Fibroblast of lung (primary cell): Measurements from ENCODE around the gene SYNJ2.

Experiments used
- CTCF ChIP-seq, 2 donors: IDR thresholded peaks in 1 of 2; conservative IDR thresholded peaks in 1 of 2; 1 replicate in 1 of 2; 2 replicates in 1 of 2; pipeline ENCODE4 v1.5.1; 2011 to 2012; ENCODE audit warnings: low read length in 2 of 2, control low read depth in 1 of 2, inconsistent platforms in 1 of 2, low read depth in 1 of 2, mild to moderate bottlenecking in 1 of 2
- EZH2 ChIP-seq: IDR thresholded peaks from 2 replicates; pipeline ENCODE4 v1.5.1; 2012; ENCODE audit warnings: low read length, control low read depth, mild to moderate bottlenecking; ENCODE audit errors: missing control alignments

- TF ChIP-seq CTCF (conservative IDR thresholded peaks at IDR 0.05 in 1 of 2, IDR thresholded peaks at IDR 0.05 in 1 of 2; ENCODE audit: low read depth in 1 of 2, low read length in 2 of 2): no peak
- no peak for TF ChIP-seq EZH2
Measured at GRCh38 chr6:158040804-158041347, 59.2 kb downstream of the SYNJ2 start.
